Measurements from ENCODE around the gene KNDC1.

DNA sequence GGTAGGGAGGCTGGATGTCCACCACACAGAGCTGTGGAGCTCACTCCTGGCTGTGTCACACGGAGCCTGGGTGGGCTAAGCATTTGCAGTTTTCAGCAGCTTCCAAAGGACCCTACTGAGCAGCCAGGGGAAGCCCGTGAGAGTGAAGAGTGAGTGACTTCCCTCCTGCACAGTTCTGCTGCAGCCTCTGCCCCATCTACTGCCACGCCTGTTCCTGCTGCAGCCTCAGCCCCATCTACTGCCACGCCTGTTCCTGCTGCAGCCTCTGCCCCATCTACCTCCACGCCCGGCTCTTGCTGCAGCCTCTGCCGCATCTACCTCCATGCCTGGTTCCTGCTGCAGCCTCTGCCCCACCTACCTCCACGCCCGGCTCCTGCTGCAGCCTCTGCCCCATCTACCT lies 104.4 kb downstream of the KNDC1 start:
- TF ChIP-seq, protein P1, sequence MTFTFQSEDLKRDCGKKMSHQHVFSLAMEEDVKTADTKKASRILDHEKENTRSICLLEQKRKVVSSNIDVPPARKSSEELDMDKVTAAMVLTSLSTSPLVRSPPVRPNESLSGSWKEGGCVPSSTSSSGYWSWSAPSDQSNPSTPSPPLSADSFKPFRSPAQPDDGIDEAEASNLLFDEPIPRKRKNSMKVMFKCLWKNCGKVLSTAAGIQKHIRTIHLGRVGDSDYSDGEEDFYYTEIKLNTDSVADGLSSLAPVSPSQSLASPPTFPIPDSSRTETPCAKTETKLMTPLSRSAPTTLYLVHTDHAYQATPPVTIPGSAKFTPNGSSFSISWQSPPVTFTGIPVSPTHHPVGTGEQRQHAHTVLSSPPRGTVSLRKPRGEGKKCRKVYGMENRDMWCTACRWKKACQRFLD (tag by site-specific recombination; IDR thresholded peaks at IDR 0.05), result no peak
- TF ChIP-seq TCF7L2 (IDR thresholded peaks at IDR 0.05; ENCODE audit: borderline replicate concordance, low read depth, low read length) (no peak), ZNF660 (tag by site-specific recombination; IDR thresholded peaks at IDR 0.05) (no peak), CTCF (tag by site-specific recombination; IDR thresholded peaks at IDR 0.05) (no peak), KLF16 (tag by site-specific recombination; IDR thresholded peaks at IDR 0.05) (no peak), MZF1 (tag by site-specific recombination; IDR thresholded peaks at IDR 0.05; ENCODE audit: borderline replicate concordance) (no peak)
- TF ChIP-seq, protein P2, sequence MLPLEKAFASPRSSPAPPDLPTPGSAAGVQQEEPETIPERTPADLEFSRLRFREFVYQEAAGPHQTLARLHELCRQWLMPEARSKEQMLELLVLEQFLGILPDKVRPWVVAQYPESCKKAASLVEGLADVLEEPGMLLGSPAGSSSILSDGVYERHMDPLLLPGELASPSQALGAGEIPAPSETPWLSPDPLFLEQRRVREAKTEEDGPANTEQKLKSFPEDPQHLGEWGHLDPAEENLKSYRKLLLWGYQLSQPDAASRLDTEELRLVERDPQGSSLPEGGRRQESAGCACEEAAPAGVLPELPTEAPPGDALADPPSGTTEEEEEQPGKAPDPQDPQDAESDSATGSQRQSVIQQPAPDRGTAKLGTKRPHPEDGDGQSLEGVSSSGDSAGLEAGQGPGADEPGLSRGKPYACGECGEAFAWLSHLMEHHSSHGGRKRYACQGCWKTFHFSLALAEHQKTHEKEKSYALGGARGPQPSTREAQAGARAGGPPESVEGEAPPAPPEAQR (tag by site-specific recombination; IDR thresholded peaks at IDR 0.05), result no peak
